ENCODE measurements around the gene TAF5L.

Gene TAF5L

DNA sequence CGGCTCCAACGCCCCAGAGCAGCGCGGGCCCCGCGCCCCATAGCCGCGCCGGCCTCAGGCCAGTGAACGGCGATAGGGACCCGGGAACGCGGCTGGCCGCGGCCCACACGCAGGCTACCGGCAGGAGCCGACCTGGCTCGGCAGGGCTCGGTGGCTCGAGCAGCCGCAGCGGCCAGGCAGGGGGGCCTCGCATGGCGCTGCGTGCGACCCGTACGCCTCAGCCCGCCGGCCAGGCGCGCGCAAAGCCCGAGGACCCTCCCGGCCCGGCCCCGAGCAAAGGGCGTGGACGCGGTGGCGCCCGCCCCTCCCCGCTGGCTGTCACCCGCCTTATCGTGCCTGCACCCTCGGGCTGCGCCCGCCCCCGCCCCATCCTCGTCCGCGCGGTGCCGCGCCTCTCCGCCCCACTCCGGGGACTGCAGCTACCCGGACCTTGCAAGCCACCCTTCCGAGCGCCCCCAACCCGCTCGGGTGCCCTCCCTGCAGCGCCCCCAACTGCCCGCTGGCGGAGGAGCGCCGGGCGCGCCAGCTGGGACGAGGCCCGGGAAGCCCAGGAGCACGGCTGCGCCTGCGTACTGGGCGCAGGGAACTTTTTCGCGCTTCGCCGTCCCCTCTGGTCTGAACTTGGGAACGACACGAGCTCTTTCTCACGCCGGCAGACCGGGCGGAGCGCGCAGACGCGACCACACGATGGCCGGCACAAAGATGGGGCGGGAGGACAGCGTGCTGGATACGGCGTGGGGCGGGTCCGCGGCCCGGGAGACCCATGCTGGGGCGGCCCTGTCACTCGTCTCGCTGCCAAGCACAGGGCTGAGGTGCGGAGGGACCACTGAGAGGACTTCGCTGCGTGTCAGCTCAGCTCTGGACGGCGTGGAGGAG is 67.2 kb downstream of the TAF5L start, which contains the start of gene ABCB10:
Gene ABCB10, minus strand, starts transcription at position 248 of the 876 bp plus-strand sequence. Its CDS starts 55 bp downstream, at position 193.
- WGBS (ENCODE audit: extremely low coverage, insufficient coverage, low lambda C conversion rate), result no CpG with 5 or more reads among the region's 109 CpGs

DNA sequence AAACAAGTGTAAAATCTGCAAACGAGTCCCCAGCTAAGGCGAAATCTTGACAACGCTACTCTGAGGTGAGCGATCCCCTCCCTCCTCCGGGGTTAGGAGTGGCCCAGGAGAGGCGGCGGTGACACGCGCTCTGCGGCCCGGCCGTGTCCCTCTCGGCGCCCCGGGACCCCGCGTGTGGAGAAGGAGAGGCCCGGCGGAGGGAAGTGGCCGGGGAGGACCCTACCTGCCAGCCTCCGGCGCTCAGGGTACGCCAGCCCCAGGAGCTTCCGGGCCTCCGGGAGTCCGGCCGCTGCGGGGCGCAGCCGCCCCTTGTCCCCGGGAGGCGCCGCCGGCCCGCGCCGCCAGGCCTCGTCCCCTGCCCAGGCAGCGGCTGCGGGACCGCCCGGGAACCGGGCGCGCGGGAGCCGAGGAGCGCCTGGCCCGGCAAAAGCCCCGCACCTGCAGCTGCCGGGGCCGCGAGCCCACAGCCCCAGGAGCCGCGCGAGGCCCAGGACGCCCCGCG is 68.0 kb downstream of the TAF5L start:
- peak overlapping the region; percentile 48 for H2BK120ac ChIP-seq (ENCODE audit: low read depth, low read length)
- no peaks in the 10 kb centered on the region for H3K4me1 ChIP-seq (ENCODE audit: control insufficient read depth, low read depth, low read length)
- peak overlapping the region; percentile 94 for H3K4ac ChIP-seq (ENCODE audit: low read depth, low read length)
- peak overlapping the region; percentile 74 for H3K4me2 ChIP-seq (ENCODE audit: low read length)
- H3K9ac ChIP-seq (ENCODE audit: low read length), result peak overlapping the region; percentile 92
- peak overlapping the region; percentile 94 for H3K27ac ChIP-seq (ENCODE audit: low read depth, low read length)
- H3K79me2 ChIP-seq (ENCODE audit: control insufficient read depth, insufficient read depth, low read length), result peaks cover 5% of the 10 kb centered on the region
- no peak overlapping the region for H3K23ac ChIP-seq (ENCODE audit: low read length)
- no peaks in the 10 kb centered on the region for H3K36me3 ChIP-seq (ENCODE audit: control insufficient read depth, insufficient read depth, low read length)
- no peak overlapping the region for H4K5ac ChIP-seq (ENCODE audit: low read length)
- H3K18ac ChIP-seq (ENCODE audit: low read length), result peak overlapping the region; percentile 92
- WGBS (ENCODE audit: extremely low coverage, insufficient coverage, low lambda C conversion rate), result no CpG with 5 or more reads among the region's 59 CpGs
- no peak overlapping the region for H4K8ac ChIP-seq (ENCODE audit: low read depth, low read length)
- no peak overlapping the region for H2BK5ac ChIP-seq (ENCODE audit: low read length)
- peak overlapping the region; percentile 94 for H3K56ac ChIP-seq (ENCODE audit: low read length)
- no peak overlapping the region for H2AK5ac ChIP-seq (ENCODE audit: low read length)
- peaks cover 11% of the 10 kb centered on the region for H3K79me1 ChIP-seq (ENCODE audit: low read length)
- H2BK15ac ChIP-seq (replicated peaks; ENCODE audit: low read depth), result no peak overlapping the region
- DNase-seq, result peak; percentile 48
- no peaks in the 10 kb centered on the region for H3K27me3 ChIP-seq (ENCODE audit: insufficient read depth, low read length, poor library complexity)
- peak overlapping the region; percentile 67 for H3K4me3 ChIP-seq (ENCODE audit: low read length)

More for the DNA sequence above, 67.2 kb downstream of the TAF5L start, which contains the start of gene ABCB10:
- no peak within 1 kb of the TSS for H3K23ac ChIP-seq (ENCODE audit: low read length)
- H2BK120ac ChIP-seq (ENCODE audit: low read depth, low read length), result peak within 1 kb of the TSS; percentile 48
- peak within 1 kb of the TSS; percentile 92 for H3K18ac ChIP-seq (ENCODE audit: low read length)
- H3K79me1 ChIP-seq (ENCODE audit: low read length), result peaks cover 11% of the 10 kb centered on the region
- no peak within 1 kb of the TSS for H2BK15ac ChIP-seq (replicated peaks; ENCODE audit: low read depth)
- no peak within 1 kb of the TSS for H2AK5ac ChIP-seq (ENCODE audit: low read length)
- H3K4me2 ChIP-seq (ENCODE audit: low read length), result peak within 1 kb of the TSS; percentile 74
- peak within 1 kb of the TSS; percentile 67 for H3K4me3 ChIP-seq (ENCODE audit: low read length)
- peak within 1 kb of the TSS; percentile 94 for H3K56ac ChIP-seq (ENCODE audit: low read length)
- H3K9ac ChIP-seq (ENCODE audit: low read length), result peak within 1 kb of the TSS; percentile 92
- H3K27me3 ChIP-seq (ENCODE audit: insufficient read depth, low read length, poor library complexity), result no peaks in the 10 kb centered on the region
- H3K79me2 ChIP-seq (ENCODE audit: control insufficient read depth, insufficient read depth, low read length), result peaks cover 5% of the 10 kb centered on the region
- no peak within 1 kb of the TSS for H4K8ac ChIP-seq (ENCODE audit: low read depth, low read length)
- H3K4me1 ChIP-seq (ENCODE audit: control insufficient read depth, low read depth, low read length), result no peaks in the 10 kb centered on the region
- peak within 1 kb of the TSS; percentile 94 for H3K27ac ChIP-seq (ENCODE audit: low read depth, low read length)
- H4K5ac ChIP-seq (ENCODE audit: low read length), result no peak within 1 kb of the TSS
- H3K36me3 ChIP-seq (ENCODE audit: control insufficient read depth, insufficient read depth, low read length), result no peaks in the 10 kb centered on the region
- H3K4ac ChIP-seq (ENCODE audit: low read depth, low read length), result peak within 1 kb of the TSS; percentile 94
- no peak within 1 kb of the TSS for H2BK5ac ChIP-seq (ENCODE audit: low read length)
- DNase-seq, result peak; percentile 98

DNA sequence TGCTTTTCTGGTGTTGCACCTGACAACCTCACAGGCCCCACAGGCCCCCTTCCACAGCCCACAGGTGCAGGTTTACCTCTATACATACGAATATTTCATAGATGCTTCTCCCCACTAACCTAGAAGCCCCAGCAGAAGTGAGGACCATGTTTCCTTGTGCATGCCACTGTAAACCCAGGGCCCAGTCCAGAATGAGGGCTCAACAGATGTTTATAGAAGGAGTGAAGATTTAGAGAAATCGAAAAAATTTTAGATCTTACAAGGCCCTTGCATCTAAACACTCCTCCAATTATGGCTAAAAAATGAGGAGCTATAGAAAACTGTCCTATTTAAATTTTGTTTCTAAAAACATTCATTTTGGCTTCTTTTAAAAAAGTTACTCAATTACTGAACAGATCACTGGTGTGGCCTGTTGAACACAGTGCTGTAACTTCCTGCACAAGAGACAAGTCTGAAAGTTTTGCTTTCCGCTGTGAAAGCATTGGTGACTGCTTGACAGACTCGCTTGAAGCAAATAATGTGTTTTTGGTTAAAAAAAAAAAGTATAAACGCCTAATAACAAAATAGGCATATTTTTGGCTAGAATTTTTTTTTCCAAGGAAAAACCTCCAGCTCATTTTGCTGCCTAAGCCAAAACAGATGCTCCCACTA is 68.6 kb downstream of the TAF5L start:
- H2BK120ac ChIP-seq (ENCODE audit: low read depth, low read length), result no peak overlapping the region
- H3K27me3 ChIP-seq (ENCODE audit: insufficient read depth, low read length, poor library complexity), result no peaks in the 10 kb centered on the region
- H3K23ac ChIP-seq (ENCODE audit: low read length), result no peak overlapping the region
- peaks cover 5% of the 10 kb centered on the region for H3K79me2 ChIP-seq (ENCODE audit: control insufficient read depth, insufficient read depth, low read length)
- H3K4me1 ChIP-seq (ENCODE audit: control insufficient read depth, low read depth, low read length), result no peaks in the 10 kb centered on the region
- peak overlapping the region; percentile 74 for H3K4me2 ChIP-seq (ENCODE audit: low read length)
- H2AK5ac ChIP-seq (ENCODE audit: low read length), result no peak overlapping the region
- peaks cover 13% of the 10 kb centered on the region for H3K79me1 ChIP-seq (ENCODE audit: low read length)
- H4K5ac ChIP-seq (ENCODE audit: low read length), result no peak overlapping the region
- no peak overlapping the region for H3K4ac ChIP-seq (ENCODE audit: low read depth, low read length)
- no CpG with 5 or more reads among the region's 5 CpGs for WGBS (ENCODE audit: extremely low coverage, insufficient coverage, low lambda C conversion rate)
- H3K18ac ChIP-seq (ENCODE audit: low read length), result no peak overlapping the region
- H4K8ac ChIP-seq (ENCODE audit: low read depth, low read length), result no peak overlapping the region
- H3K4me3 ChIP-seq (ENCODE audit: low read length), result peak overlapping the region; percentile 67
- DNase-seq, result no peak
- H2BK15ac ChIP-seq (replicated peaks; ENCODE audit: low read depth), result no peak overlapping the region
- peak overlapping the region; percentile 94 for H3K56ac ChIP-seq (ENCODE audit: low read length)
- peak overlapping the region; percentile 92 for H3K9ac ChIP-seq (ENCODE audit: low read length)
- no peak overlapping the region for H2BK5ac ChIP-seq (ENCODE audit: low read length)
- no peak overlapping the region for H3K27ac ChIP-seq (ENCODE audit: low read depth, low read length)
- H3K36me3 ChIP-seq (ENCODE audit: control insufficient read depth, insufficient read depth, low read length), result no peaks in the 10 kb centered on the region

DNA sequence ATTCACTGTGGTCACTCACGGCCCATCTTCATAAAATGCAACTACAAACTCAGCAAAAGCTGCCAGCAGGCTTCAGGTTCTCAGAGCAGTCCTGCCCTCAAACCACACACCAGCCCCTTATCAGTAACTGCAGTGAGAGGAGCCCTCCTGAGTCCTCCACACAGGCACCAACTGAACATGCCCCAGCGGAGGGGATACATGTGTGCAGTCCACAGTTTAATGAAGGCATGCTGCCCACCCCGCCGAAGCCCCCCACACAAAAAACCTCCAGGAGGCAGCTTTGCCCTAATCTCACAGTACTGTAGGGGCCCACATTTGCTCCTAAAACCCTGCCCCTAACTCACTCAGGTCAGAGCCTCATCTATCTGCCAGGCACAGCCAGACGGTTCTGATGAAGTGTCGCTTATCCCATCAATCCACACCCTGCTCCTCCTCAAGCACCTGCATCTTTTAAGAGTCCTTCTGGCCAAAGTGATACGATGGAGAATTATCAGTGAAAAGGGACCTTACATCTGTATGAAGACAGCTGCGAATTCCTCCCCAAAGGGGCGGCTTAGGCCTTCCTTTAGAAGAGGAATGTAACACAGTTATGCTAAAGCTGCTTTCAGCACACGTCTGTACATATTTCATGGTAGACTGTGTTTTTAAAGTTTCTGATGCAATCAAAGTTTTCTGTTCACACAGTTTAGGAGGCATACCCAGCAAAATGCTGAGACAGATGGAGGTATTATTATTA is 70.9 kb downstream of the TAF5L start:
- Histone ChIP-seq H3K79me2 (ENCODE audit: control insufficient read depth, insufficient read depth, low read length) (peaks cover 5% of the 10 kb centered on the region), H2BK5ac (ENCODE audit: low read length) (no peak overlapping the region), H2BK15ac (replicated peaks; ENCODE audit: low read depth) (no peak overlapping the region), H3K9ac (ENCODE audit: low read length) (no peak overlapping the region), H3K27ac (ENCODE audit: low read depth, low read length) (no peak overlapping the region), H3K23ac (ENCODE audit: low read length) (no peak overlapping the region), H3K4me3 (ENCODE audit: low read length) (no peak overlapping the region), H2AK5ac (ENCODE audit: low read length) (no peak overlapping the region), H3K18ac (ENCODE audit: low read length) (no peak overlapping the region), H4K8ac (ENCODE audit: low read depth, low read length) (no peak overlapping the region), H3K79me1 (ENCODE audit: low read length) (peaks cover 14% of the 10 kb centered on the region), H3K27me3 (ENCODE audit: insufficient read depth, low read length, poor library complexity) (no peaks in the 10 kb centered on the region), H4K5ac (ENCODE audit: low read length) (no peak overlapping the region), H3K4ac (ENCODE audit: low read depth, low read length) (no peak overlapping the region), H2BK120ac (ENCODE audit: low read depth, low read length) (no peak overlapping the region), H3K4me2 (ENCODE audit: low read length) (no peak overlapping the region), H3K36me3 (ENCODE audit: control insufficient read depth, insufficient read depth, low read length) (no peaks in the 10 kb centered on the region), H3K4me1 (ENCODE audit: control insufficient read depth, low read depth, low read length) (no peaks in the 10 kb centered on the region), H3K56ac (ENCODE audit: low read length) (no peak overlapping the region)
- DNase-seq, result peak; percentile 2
- WGBS (ENCODE audit: extremely low coverage, insufficient coverage, low lambda C conversion rate), result no CpG with 5 or more reads among the region's 10 CpGs

DNA sequence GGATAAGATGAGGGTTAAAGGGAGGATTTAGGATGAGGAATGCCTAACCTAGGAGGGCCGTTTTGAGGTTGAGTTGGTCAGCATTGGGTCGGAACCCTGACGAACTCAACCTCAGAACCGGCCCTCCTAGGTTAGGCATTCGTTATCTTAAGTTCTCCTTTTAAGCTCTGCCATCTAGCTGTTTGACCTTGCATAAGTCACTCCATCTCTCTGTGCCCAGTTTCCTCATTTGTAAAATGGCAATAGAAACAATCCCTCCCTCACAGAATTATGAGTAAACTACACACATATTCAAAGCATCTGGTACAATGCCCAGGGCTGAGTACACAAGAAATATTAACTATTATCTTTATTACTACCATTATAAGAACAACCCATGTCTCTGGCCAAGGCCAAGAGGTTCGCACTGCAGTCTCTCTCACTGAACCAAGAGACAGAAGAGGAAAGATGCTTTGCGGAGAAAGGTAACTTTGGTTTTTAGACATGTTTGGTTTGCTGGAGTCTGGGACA is 72.2 kb downstream of the TAF5L start:
- Histone ChIP-seq H3K23ac (ENCODE audit: low read length) (no peak overlapping the region), H3K4ac (ENCODE audit: low read depth, low read length) (no peak overlapping the region), H3K18ac (ENCODE audit: low read length) (no peak overlapping the region), H3K4me1 (ENCODE audit: control insufficient read depth, low read depth, low read length) (no peaks in the 10 kb centered on the region), H3K9ac (ENCODE audit: low read length) (no peak overlapping the region), H2BK5ac (ENCODE audit: low read length) (no peak overlapping the region), H3K56ac (ENCODE audit: low read length) (no peak overlapping the region), H3K4me3 (ENCODE audit: low read length) (no peak overlapping the region), H3K79me1 (ENCODE audit: low read length) (peaks cover 14% of the 10 kb centered on the region), H3K4me2 (ENCODE audit: low read length) (no peak overlapping the region), H3K27ac (ENCODE audit: low read depth, low read length) (no peak overlapping the region), H2AK5ac (ENCODE audit: low read length) (no peak overlapping the region), H3K79me2 (ENCODE audit: control insufficient read depth, insufficient read depth, low read length) (peaks cover 5% of the 10 kb centered on the region), H4K5ac (ENCODE audit: low read length) (no peak overlapping the region), H3K36me3 (ENCODE audit: control insufficient read depth, insufficient read depth, low read length) (no peaks in the 10 kb centered on the region), H3K27me3 (ENCODE audit: insufficient read depth, low read length, poor library complexity) (no peaks in the 10 kb centered on the region), H4K8ac (ENCODE audit: low read depth, low read length) (no peak overlapping the region), H2BK15ac (replicated peaks; ENCODE audit: low read depth) (no peak overlapping the region), H2BK120ac (ENCODE audit: low read depth, low read length) (no peak overlapping the region)
- no CpG with 5 or more reads among the region's 7 CpGs for WGBS (ENCODE audit: extremely low coverage, insufficient coverage, low lambda C conversion rate)
- DNase-seq, result no peak
